ENCODE data around the gene RAVER1. TPM values are rescaled to one million over a fixed set of nuclear protein-coding genes. Genes with fewer than 3 reads are reported as not detected.

Gene RAVER1
- total and polyA plus RNA-seq, 2 donors (not counting 1 experiment from before 2014, with no cell fraction given) = 2.3 to 5.6 TPM

GRCh38 chr19:10353793-10354391, 20.6 kb upstream of the RAVER1 start:
- H3K9me3 ChIP-seq (ENCODE audit: control insufficient read depth, insufficient read depth, low read depth, low read length) = no peaks in the 10 kb centered on the region
- no peak overlapping the region for H3K4me3 ChIP-seq (replicated peaks in 1 of 4; ENCODE audit: control extremely low read depth in 1 of 4, insufficient read depth in 1 of 4, low read depth in 3 of 4, low read length in 4 of 4)
- H3K4me1 ChIP-seq (ENCODE audit: control insufficient read depth, extremely low read depth, insufficient read depth, low read length) = no peaks in the 10 kb centered on the region
- H3K27me3 ChIP-seq (ENCODE audit: control insufficient read depth, insufficient read depth, low read length) = no peaks in the 10 kb centered on the region
- peak; percentile 19 to 26 for DNase-seq (ENCODE audit: low read depth in 2 of 2)
- no peak overlapping the region for H3K27ac ChIP-seq (ENCODE audit: insufficient read depth, low read length)
- peaks cover 17% of the 10 kb centered on the region for H3K36me3 ChIP-seq (ENCODE audit: control insufficient read depth, insufficient read depth, low read length)
- H3K4me2 ChIP-seq (ENCODE audit: extremely low read depth, insufficient read depth, low read length) = no peak overlapping the region
- no peaks in the 10 kb centered on the region for H3K79me2 ChIP-seq (ENCODE audit: control insufficient read depth, insufficient read depth, low read length)
- TF ChIP-seq EZH2 (IDR thresholded peaks at IDR 0.05; ENCODE audit: low read length, missing control alignments) = no peak
- TF ChIP-seq CTCF (conservative IDR thresholded peaks at IDR 0.05 in 1 of 2, IDR thresholded peaks at IDR 0.05 in 1 of 2; ENCODE audit: low read depth in 1 of 2, low read length in 2 of 2) = no peak
- no peak overlapping the region for H2AFZ ChIP-seq (ENCODE audit: low read length)
- no peak overlapping the region for H3K9ac ChIP-seq (ENCODE audit: insufficient read depth, low read length)
- H4K20me1 ChIP-seq (ENCODE audit: control insufficient read depth, extremely low read depth, insufficient read depth, low read length) = no peaks in the 10 kb centered on the region

GRCh38 chr19:10352764-10353671, 19.7 kb upstream of the RAVER1 start:
- TF ChIP-seq EZH2 (IDR thresholded peaks at IDR 0.05; ENCODE audit: low read length, missing control alignments) (no peak), CTCF (conservative IDR thresholded peaks at IDR 0.05 in 1 of 2, IDR thresholded peaks at IDR 0.05 in 1 of 2; ENCODE audit: low read depth in 1 of 2, low read length in 2 of 2) (no peak)
- Histone ChIP-seq H3K4me2 (ENCODE audit: extremely low read depth, insufficient read depth, low read length) (no peak overlapping the region), H4K20me1 (ENCODE audit: control insufficient read depth, extremely low read depth, insufficient read depth, low read length) (no peaks in the 10 kb centered on the region), H3K4me3 (replicated peaks in 1 of 4; ENCODE audit: control extremely low read depth in 1 of 4, insufficient read depth in 1 of 4, low read depth in 3 of 4, low read length in 4 of 4) (no peak overlapping the region), H3K9me3 (ENCODE audit: control insufficient read depth, insufficient read depth, low read depth, low read length) (no peaks in the 10 kb centered on the region), H3K9ac (ENCODE audit: insufficient read depth, low read length) (no peak overlapping the region), H3K27ac (ENCODE audit: insufficient read depth, low read length) (no peak overlapping the region), H3K4me1 (ENCODE audit: control insufficient read depth, extremely low read depth, insufficient read depth, low read length) (no peaks in the 10 kb centered on the region), H3K79me2 (ENCODE audit: control insufficient read depth, insufficient read depth, low read length) (no peaks in the 10 kb centered on the region), H3K27me3 (ENCODE audit: control insufficient read depth, insufficient read depth, low read length) (no peaks in the 10 kb centered on the region), H2AFZ (ENCODE audit: low read length) (no peak overlapping the region), H3K36me3 (ENCODE audit: control insufficient read depth, insufficient read depth, low read length) (peaks cover 16% of the 10 kb centered on the region)
- DNase-seq (ENCODE audit: low read depth in 2 of 2) = peak in 1 of 2 donors; percentile 49

- Histone ChIP-seq H3K36me3 (ENCODE audit: control insufficient read depth, insufficient read depth, low read length) (no peaks in the 10 kb centered on the region), H3K4me2 (ENCODE audit: extremely low read depth, insufficient read depth, low read length) (no peak overlapping the region), H3K27me3 (ENCODE audit: control insufficient read depth, insufficient read depth, low read length) (no peaks in the 10 kb centered on the region), H3K9me3 (ENCODE audit: control insufficient read depth, insufficient read depth, low read depth, low read length) (no peaks in the 10 kb centered on the region), H2AFZ (ENCODE audit: low read length) (no peak overlapping the region), H4K20me1 (ENCODE audit: control insufficient read depth, extremely low read depth, insufficient read depth, low read length) (no peaks in the 10 kb centered on the region), H3K79me2 (ENCODE audit: control insufficient read depth, insufficient read depth, low read length) (no peaks in the 10 kb centered on the region), H3K4me3 (replicated peaks in 1 of 4; ENCODE audit: control extremely low read depth in 1 of 4, insufficient read depth in 1 of 4, low read depth in 3 of 4, low read length in 4 of 4) (no peak overlapping the region), H3K4me1 (ENCODE audit: control insufficient read depth, extremely low read depth, insufficient read depth, low read length) (peaks cover 2% of the 10 kb centered on the region), H3K9ac (ENCODE audit: insufficient read depth, low read length) (no peak overlapping the region), H3K27ac (ENCODE audit: insufficient read depth, low read length) (no peak overlapping the region)
- no peak for TF ChIP-seq CTCF (conservative IDR thresholded peaks at IDR 0.05 in 1 of 2, IDR thresholded peaks at IDR 0.05 in 1 of 2; ENCODE audit: low read depth in 1 of 2, low read length in 2 of 2)
- TF ChIP-seq EZH2 (IDR thresholded peaks at IDR 0.05; ENCODE audit: low read length, missing control alignments) = no peak
- peak in 1 of 2 donors; percentile 8 for DNase-seq (ENCODE audit: low read depth in 2 of 2)
Measured at GRCh38 chr19:10346509-10346908, 13.2 kb upstream of the RAVER1 start.
